HG02970 (cell line): ENCODE data around the gene VDR.
A peak's percentile ranks its signal among the peaks of the same experiment; 100 is the strongest.
"Not testable (repeated sequence)": the region's sequence is repeated elsewhere in the genome, so short reads cannot be mapped to it uniquely, and the experiment has no call there.

Source experiments
- ATAC-seq: cut with Tn5 transposase; IDR thresholded peaks from one replicate; pipeline ENCODE4 v1.9.1; 2021; ENCODE audit warnings: mild to moderate bottlenecking, moderate library complexity, moderate number of reproducible peaks; ENCODE audit not compliant: unreplicated experiment, low FRiP score

The VDR gene

DNA sequence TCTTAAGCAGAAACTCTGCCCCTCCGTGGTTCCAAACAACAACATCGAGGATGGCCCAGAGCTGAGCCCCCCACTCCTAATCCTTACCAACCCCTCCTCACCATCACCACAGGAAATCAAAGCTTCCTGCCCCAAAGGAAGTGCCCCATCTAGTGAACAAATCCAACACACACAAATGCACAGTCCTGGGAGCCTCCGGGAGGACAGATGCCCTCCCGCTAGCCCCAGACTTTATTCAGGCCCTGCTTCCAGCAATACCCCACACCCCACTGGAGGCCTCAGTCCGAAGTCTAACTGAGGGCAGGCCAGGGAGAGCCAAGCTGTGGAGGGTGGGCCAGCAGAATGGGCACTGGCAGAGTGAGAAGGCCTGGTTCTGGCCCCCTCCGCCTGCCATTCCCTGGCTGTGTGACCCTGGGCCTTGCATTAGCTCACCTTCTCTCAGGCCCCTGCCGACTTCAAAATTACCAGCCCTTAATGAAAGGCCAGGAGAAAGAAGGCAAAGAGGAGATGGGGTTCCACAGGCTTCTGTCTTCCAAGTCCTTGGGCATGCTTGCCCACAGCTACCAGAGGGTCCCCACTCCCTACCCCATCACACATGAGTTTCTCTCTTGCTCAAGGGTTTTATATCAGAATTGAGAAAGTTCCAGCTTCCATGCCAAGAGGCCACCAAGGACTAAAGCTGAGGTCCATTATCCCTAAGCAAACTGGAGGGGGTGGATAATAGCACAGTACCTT is 87.4 kb downstream of the VDR start:
- ATAC-seq: no peak

DNA sequence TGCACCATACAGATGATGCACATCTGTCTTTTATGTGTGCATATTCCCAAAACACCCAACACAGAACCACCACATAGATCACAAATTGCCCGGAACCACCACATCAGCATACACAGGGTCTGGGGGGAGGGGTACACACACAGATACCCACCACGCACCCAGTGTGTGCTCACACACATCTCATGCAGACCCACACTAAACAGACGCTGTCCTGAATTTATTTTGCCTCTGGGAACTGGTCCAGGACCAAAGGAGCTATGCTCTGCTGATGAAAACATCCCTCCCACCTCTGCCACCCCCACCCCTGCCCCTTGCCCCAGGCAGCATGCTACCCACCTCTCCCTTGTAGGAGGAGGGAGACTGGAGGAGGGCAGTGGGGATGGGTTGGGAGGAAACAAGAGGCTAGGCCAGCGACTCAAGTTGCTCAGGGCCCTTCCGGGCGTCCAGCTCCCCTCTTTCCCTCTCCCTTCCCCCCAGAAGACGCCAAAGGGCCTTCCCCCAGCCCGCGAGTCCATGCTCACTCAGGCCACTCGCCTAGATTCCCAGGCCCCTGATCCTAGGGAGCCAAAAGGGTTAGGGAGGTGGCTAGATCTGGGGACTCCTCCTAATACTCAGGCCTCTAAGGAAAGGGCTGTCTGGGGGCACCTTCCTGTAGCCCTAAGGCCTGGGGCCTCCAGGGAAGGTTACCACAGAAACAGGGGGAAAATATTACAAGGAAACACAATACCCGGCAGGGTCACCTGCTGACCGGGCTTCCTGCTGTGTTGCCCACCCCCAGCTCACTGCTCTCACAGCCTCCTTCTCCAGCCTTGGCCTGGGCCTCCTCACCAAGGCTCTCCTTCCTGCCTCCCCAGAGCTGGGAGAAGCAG is 88.2 kb downstream of the VDR start:
- ATAC-seq: no peak

DNA sequence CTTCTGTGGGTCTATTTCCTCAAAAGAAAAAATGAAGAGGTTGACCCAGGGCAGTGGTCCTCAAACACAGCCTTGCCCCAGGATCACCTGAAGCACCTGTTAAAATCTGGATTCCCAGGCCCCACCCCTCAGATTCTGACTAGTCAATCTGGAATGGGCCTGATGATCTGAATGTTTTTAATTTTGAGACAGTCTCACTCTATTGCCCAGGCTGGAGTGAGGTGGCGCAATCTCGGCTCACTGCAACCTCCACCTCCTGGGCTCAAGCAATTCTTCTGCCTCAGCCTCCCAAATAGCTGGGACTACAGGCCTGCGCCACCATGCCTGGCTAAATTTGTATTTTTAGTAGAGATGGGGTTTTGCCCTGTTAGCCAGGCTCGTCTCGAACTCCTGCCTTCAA is 89.3 kb downstream of the VDR start:
- ATAC-seq: not testable (repeated sequence)

DNA sequence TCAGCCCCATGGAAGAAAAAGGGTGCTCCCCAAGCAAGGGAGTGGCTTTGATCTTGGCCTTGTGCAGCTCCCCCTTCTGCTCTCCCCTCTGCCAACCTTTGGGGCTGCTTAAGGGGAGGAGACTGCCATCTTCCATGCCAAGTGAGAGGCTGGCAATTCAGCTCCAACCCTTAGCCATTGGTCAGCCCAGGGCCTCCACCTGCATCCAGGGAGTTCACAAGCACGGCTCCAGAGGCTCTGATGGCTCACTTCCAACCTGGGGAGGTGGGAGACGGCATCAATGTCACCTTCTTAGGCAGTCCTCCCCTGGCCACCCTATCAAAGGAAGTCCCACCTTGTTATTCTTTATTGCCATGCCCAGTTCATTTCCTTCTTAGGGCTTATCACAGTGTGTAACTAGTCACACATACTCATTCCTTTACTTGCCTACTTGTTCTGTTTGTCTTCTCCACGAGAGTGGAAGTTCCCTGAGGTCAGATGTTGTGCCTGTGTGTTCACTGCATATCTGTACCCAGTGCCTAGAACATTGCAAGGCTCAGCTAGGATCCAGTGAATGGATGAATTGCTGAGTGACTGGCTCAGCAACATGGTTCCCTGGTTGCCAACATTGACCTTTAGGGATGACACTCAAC is 90.1 kb downstream of the VDR start:
- ATAC-seq: no peak

DNA sequence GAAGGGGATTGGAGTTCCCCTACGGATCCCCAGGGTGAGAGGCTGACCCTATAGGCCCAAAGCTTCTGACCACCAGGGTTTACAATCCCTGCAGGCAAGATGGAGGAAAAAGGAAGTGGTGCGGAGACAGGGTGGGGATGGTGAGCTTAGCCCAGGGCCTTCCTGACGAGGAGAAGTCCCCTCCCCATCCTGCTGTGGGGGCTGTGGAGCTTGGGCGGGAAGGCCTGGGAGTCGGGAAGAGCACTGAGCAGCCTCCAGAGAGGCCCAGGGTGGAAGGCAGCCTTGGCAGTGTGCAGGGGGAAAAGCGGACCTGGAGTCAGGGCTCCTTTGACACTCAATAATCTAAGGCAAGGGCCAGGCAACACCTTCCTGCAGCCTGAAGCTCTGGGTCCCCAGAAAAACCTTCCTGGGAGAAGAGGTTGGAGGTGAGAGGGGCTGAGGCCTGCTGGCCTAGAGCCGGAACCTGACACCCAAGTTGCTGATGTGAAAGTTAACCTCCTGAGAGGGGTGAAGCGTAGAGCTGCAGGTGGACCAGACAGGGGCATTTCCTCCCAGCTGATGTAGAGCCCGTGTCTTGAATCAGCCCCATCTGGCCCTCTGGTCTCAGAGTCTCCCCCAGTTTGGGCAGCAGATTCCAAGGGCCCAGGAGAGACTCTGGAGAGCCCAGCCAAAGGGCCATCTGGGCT is 91.1 kb downstream of the VDR start:
- peak; percentile 26 for ATAC-seq

DNA sequence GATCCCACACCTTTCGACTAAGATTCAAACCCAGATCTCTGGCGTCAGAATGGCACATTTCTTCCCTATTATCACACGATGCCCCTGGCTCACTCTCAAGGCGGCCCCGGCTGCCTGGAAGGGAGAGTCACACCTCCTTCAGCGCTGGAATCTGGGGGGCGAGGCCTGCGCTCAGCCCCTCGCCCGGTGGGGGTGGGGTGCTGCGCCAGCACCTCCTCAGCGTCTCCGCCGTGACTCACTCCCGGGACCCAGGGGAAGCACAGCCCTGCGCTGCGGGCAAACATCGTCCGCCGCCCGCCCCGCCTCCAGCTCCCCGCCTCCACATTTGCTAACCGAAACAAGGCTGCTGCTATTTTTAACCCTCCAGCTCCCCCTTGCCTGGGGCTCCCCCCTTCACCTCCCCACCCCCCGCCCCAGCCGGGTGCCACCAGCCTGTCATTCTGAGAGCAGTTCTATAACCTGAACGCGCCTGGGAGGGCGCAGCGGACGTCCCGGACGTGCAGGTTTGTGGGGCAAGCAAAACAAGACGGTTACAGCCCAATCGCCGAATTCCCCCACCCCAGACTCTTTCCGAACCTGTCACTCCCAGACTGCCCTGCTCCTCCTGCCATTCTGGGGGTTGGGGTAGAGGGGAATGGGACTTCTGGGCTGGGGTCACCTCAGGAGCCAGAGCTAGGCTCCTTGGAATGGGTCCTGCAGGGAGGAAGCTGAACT is 91.8 kb downstream of the VDR start:
- peak; percentile 64 for ATAC-seq

DNA sequence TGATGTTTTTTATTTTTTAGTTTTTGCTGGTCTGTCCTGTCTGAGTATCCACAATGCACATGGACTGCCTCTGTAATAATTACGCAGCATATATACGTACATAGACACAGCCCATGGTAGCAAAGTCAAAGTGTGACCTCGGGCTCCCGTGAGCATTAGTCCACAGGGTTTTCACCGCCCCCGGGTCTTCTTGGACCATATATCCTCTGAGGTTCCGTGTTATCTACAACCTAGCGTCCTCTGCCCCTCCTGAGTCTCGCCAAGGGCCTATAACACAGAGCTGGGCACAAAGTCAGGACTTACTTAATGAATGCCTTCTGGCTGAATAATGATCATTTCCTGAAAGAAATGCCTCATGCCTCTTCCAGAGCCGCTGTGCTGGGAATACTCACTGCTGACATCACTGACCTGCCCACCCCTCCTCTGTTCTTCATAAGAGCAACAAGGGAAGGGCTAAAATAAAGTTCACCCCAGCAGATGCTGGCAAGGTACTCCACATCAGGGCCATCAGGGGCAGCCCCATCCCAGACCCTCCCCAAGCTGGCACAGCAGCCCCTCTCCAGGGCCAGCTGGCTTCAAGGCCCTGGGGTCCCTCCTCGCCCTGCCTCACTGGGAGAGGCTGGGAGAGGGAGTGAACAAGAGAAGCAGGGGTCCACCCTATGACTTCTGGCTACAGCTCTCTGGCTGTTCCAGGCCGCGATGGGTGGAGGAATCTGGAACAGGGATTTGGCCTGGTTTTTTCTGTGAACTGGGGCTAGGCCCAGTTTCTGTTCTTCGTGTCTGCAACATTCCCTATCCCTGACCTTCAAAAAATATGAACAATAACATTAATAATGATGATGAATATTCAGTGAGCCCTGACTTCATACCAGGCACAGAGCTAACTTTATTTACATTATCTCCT is 93.0 kb downstream of the VDR start:
- ATAC-seq: no peak

DNA sequence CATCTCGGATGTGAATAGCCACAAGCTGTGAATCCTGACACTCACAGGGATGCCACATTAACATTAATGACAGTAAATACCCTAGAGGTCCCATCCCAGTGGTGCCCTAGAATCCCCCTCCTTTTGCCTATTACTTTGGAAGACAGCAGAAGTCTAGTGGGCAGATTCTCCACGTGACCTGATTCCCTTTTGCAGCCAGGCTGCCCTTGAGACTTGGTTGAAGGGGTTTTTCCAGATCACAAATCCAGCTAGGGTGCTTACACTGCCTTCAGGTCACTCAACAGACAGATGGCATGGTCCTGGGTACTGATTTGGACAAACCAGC is 93.8 kb downstream of the VDR start:
- ATAC-seq: no peak

DNA sequence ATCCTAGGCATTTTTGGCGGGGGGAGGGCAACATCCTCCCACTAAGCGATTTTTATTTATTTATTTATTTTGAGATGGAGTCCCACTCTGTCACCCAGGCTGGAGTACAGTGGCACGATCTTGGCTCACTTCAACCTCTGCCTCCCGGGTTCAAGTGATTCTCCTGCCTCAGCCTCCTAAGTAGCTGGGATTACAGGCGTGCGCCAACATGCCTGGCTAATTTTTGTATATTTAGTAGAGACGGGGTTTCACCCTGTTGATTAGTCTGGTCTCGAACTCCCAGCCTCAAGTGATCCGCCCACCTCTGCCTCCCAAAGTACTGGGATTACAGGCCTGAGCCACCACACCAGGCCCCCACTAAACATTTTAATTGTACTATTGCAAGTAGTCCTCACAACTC is 95.3 kb downstream of the VDR start:
- not testable (repeated sequence) for ATAC-seq

DNA sequence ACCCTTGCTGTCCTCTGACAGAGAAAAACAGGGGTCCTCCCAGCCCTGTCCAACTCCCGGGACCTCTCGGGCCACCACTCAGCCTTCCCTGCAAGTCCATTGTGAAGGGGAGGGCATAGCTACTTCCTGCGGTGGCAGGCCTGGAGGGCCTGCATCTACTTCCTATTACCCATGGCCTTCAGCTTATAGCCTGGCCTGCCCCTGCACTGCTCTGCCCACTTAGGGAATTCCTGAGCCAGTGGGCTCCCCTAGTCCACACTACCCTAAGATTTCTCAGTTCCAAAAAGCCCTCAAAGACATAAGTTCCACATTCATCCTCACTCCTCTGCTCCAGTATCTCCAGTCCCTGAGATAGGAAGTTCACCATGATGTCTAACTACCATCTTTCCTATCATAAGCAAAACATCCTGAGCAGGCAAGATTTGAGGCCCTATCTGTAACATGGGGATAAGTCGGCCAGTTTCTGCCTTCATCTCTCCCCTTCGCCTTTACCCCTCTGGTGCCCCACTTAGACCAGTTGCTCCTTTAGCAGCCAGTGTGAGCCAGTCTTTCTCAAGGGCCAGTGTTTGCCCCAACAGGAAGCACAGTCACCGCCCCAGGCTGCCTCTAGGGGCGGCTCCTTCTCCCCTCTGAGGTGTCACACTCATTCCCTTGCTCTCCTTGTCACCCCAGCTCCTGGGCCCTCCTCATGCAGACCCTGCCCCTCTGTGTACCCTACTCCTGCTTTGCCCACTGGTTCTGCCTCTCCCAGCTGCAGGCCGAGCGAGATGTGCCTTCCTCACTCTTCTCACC is 96.0 kb downstream of the VDR start:
- no peak for ATAC-seq

DNA sequence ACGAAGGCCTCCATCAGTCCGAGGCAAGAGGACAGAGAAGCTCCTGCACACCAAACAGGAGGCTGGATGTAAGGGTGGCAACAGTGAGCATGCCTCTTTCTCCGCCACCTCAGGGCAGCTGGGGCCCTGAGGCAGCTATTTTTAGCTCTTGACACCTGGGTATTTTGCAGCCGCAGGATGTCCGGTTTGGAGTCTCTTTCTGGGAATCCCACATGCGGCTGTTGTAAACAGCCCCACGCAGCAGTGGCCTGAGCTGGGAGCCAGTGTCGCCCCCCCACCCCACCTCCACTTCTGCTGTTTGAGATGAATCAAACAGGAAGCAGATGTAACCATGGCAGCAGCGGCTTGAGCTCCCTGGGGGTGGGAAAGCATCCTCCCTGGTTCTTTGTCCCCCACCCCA is 96.7 kb downstream of the VDR start:
- no peak for ATAC-seq

DNA sequence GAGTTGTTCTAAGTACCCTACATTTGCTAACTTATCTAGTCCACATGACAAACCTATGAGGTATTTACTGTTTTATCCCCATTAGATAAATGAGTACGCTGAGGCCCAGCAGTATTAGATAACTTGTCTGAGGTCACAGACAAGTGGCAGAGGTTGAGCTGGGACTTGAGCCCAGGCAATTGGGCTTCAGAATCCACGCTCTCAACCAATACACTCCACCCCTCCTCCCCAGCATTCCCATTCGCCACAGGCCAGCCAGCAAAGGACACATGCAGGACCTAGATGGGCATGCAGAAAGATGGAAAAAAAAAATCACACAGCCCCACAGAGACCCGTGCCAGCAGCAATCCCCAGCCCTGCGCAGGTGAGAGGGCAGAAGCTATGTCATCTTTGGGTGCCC is 97.5 kb downstream of the VDR start:
- ATAC-seq: no peak

DNA sequence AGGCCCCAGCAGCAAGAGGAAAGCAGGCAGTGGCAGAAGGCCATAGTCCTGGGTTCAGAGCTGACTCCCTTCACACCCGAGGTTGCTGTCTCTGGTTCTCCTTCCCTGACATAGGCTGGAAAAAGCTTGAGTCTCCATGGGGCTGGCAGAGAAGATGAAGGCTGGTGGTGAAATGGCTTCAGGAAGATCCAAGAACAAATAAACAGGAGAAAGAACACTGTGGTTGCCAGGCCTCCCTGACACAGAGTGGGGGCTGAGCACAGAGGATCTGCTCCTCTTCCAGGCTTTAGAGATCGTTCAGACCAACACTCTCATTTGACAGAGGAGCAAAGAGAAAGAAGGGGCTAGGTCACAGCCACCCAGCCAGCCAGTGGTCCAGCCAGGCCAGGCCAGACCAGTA is 99.4 kb downstream of the VDR start:
- no peak for ATAC-seq

DNA sequence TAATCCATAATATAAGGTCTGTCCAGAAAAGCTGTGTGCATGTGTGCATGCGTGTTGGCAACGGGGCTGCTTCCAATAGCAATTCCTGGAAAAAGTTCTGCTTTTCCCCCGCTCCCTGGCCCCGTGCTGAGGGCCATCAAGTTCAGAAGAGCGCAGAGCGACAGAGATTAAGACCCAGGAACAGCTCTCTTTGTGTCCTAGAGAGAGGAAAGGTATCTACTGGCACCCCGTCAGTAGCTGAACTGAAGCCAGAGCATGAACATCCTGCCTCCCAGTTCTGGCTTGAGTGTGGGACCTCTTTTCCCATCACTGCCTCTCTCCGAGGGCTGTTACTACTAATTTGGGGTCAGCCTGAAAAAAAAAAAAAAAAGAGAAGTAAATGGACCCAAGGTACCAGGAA is 100.6 kb downstream of the VDR start:
- no peak for ATAC-seq

DNA sequence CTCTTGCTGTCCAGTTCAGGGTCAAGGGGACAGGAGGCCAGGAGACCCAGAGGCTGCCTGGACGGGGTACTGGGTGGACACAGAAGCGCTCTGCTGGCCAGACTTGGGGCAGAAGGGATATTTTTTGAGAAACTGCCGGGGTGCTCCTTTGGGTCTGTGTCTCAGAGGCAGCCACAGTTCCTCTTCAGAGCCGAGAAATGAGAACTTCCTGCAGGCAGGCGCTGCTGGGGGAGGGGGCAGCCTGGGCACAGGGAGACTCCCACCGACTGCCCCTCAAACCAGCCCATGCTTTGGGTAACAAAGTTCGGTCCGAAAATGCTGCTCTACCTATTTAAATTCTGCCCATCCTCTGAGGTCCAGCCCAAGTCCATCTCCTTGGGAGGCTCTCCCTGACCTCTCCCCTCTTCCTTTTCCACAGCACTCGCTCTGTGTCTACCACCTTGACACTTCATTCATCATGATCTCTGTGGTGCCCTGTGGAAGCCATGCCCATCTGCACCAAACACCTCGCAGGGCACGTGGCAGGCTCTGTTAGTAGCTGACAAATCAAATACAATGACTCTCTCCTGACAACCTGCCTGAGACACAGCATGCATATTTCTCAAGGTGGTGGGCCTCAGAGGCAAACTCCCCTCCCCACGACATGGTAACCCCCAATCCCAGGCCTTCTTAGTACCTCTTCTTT is 101.5 kb downstream of the VDR start:
- ATAC-seq: no peak

DNA sequence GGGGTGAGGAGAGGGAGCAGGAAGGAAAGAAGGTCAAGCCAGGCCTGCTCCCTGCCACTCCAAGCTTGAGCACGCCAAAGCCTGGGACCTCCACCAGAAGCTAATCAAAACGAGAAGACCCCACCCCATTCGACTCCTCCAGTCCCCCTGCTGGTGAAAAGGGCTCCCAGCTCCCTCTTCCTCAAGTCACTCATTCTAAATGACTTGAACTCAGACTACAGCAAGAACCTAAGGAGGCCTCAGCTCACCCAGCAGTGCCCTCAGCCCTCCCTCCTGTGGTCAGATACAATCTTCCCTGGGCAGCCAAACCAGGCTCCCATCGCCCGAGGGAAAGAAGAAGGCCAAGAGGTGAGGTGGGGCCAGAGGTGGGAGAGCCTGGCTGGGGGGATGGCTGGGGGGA is 102.5 kb downstream of the VDR start:
- no peak for ATAC-seq

DNA sequence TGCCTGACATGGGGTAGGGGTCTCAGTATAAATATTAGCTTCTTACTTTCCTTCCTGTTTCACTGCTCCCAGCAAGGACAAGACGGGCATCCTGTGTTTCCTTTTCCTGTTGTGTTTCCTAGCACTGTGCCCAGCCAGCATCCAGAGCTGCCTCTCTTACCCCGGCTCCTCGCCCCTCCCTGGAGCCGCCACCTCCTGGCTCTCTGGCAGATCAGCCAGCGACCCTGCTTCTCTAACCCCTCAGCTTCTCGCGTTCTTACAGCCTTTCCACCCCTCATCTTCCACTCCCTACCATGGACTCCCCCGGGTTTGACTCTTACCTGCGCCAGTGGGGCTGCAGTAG is 102.9 kb downstream of the VDR start:
- no peak for ATAC-seq
